NOMO-1 treated with dmso at 0.1 percent for 144 hours (cell line): ENCODE measurements around the gene GRB7.
"Not testable (repeated sequence)": the region's sequence is repeated elsewhere in the genome, so short reads cannot be mapped to it uniquely, and the experiment has no call there.

Experiments
- DNase-seq: peaks from one replicate; lab custom pipeline; 2025; ENCODE audit not compliant: unreplicated experiment; lab: John Stamatoyannopoulos, UW

Gene GRB7

GRCh38 chr17:39737760-39738567, at the start of gene GRB7:
GRB7 (plus strand) TSS chr17:39737938; CDS start chr17:39742302, 4,364 bp downstream.
- DNase-seq = no peak

DNA sequence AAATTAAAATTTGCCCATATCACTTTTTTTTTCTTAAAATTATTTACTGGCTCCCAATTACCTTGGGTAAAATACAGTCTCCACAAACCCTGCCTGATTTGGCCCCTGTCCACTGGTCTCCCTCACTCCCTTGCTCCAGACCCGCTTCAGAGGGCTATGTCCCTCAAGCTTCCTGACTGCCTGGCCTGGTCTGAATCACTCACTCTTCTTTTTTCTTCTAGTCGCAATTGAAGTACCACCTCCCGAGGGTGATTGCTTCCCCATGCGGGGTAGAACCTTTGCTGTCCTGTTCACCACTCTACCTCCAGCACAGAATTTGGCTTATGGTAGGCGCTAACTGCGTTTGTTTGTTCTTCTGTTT, 49.3 kb upstream of the GRB7 start:
- DNase-seq = no peak

- no peak for DNase-seq
Observed at GRCh38 chr17:39688945-39689344, 48.8 kb upstream of the GRB7 start.

- no peak for DNase-seq
Observed at GRCh38 chr17:39694593-39694992, 43.1 kb upstream of the GRB7 start.

DNA sequence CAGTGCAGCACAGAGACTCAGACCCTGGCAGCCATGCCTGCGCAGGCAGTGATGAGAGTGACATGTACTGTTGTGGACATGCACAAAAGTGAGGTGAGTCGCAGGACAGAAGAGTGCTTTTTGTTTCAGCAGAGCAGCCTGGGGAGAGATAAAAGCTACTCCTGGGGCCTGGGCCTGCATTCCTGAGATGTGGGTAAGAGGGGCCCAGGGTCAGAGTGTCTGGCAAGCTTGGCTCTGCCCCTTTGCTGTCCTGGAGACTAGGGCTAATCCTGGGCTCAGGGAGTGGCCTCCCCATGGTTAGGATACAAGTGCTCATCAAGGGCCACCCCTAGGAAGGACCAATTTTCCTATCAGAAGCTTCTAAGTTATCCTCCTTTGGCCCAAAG, 42.7 kb upstream of the GRB7 start:
- no peak for DNase-seq

DNA sequence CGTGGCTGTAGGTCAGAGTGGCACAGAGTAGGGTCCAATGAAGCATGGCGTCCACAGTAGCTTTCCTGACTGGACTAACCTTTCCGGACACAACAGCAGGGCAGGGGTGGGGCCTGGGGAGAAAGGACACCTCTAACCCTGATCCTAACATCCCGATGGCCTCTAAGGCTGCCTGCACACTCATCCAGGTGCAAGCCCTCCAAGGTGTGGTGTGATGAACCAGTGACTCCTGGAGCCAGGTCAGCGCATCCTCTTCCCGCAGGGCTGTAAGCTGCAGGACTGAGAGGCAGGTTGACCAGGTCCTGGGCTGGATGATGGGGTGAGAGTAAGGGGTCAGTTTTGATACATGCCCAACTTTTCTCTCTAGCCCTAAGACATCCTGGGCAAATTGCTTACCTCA, 41.0 kb upstream of the GRB7 start:
- DNase-seq = no peak

DNA sequence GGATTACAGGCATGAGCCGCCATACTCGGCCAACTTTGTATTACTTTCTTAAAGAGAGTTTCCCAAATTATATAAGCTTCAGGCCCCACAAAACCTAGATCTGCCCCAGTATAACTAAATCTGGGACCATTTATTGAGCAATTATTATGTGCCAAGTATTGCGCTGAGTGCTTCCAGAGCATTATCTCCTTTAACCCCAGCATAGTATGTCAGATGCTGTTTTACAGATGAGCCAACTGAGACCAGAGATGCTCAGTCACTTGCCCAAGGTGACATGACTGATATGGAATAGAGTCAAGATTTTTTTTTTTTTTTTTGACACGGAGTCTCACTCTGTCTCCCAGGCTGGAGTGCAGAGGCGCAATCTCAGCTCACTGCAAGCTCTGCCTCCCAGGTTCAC, 39.8 kb upstream of the GRB7 start:
- DNase-seq = no peak

DNA sequence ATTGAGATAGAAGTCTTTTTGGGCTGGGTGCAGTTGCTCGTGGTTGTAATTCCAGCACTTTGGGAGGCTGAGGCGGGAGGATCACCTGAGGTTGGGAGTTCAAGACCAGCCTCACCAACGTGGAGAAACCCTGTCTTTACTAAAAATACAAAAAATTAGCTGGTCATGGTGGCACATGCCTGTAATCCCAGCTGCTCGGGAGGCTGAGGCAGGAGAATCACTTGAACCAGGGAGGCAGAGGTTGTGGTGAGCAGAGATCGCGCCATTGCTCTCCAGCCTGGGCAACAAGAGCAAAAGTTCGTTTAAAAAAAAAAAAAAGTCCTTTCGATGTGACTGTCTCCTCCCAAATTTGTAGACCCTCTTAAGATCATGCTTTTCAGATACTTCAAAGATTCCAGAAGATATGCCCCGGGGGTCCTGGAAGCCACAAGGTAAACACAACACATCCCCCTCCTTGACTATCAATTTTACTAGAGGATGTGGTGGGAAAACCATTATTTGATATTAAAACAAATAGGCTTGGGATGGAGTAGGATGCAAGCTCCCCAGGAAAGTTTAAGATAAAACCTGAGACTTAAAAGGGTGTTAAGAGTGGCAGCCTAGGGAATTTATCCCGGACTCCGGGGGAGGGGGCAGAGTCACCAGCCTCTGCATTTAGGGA, 38.5 kb upstream of the GRB7 start:
- not testable (repeated sequence) for DNase-seq

DNA sequence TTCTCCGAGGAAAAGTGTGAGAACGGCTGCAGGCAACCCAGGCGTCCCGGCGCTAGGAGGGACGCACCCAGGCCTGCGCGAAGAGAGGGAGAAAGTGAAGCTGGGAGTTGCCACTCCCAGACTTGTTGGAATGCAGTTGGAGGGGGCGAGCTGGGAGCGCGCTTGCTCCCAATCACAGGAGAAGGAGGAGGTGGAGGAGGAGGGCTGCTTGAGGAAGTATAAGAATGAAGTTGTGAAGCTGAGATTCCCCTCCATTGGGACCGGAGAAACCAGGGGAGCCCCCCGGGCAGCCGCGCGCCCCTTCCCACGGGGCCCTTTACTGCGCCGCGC, 38.0 kb upstream of the GRB7 start, which contains the start of gene ERBB2:
Gene ERBB2 (plus strand): TSS at position 247 of the 330 bp plus-strand sequence. CDS start 175 bp downstream, outside the sequence.
- no peak for DNase-seq

DNA sequence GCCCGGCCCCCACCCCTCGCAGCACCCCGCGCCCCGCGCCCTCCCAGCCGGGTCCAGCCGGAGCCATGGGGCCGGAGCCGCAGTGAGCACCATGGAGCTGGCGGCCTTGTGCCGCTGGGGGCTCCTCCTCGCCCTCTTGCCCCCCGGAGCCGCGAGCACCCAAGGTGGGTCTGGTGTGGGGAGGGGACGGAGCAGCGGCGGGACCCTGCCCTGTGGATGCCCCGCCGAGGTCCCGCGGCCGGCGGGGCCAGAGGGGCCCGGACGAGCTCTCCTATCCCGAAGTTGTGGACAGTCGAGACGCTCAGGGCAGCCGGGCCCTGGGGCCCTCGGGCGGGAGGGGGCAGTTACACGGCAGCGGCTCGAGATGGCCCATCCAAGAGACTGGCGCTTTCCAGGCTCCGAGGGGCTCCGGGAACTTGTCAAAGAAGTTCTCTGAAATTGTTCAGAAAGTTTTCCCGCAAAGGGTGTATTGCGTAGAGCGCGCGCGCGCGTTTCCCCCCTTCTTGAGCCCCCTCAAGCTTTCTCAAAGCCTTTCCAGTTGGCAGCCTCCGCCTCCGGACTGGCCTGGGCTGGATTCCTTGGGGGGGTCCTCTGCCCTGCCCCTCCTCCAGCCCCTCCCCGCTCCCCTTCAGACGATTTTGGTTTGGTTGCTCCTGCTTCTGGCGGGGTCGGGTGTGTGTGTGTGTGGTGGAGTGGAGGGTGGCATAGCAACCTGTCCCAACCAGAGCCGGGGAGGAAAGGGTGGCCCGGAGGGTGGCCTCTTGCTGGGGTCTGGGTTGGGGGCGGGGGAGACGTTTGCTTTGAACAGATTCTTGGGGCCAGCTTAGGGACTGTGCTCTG, 37.4 kb upstream of the GRB7 start:
- no peak for DNase-seq

- DNase-seq = no peak
Observed at GRCh38 chr17:39701012-39701783, 36.5 kb upstream of the GRB7 start.

DNA sequence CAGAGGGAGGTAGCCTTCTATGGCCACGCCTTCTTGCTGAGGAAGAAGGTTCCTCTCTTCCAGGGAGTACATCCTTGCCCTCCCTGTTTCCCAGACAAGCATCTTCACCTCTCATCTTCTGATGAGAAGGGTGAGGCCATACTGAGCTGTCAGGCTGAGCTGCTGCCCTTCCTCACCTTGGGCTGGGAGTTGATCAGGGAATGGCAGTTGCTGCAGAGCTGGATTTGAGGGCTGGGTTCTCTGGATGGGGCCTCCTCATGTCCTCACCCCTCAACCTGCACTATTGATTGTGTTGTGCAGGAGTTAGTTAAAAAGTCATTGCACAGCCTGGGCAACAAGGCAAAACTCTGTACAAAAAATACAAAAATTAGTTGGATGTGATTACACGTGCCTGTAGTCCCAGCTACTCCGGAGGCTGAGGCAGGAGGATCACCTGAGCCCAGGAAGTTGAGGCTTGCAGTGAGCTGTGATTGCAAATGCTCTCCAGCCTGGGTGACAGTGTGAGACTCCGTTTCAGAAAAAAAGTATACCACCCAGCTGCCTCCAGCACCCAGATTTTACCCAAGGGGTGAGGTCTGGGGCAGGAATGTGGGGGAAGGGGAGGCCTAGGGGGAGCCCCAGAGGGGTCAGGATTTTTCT, 35.8 kb upstream of the GRB7 start:
- no peak for DNase-seq

- no peak for DNase-seq
Observed at GRCh38 chr17:39702901-39703893, 34.5 kb upstream of the GRB7 start.

DNA sequence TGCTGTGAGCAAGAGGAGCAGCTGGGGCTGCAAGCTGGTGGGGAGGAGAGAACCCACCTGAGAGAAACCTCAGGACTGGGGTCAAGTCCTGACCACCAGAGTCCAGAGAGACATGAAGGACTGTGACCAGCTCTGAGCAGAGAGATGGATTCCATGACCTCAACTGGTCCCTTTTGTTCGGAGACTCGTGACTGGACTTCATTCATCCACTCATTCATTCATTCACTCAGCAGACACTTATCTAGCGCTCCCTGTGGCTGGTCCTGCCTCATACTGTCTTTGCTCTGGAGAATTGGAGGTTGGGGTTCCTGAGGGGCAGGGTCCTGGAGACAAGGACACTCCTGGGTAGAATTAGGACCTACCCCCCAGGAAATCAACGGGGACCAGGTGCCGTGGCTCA, 33.8 kb upstream of the GRB7 start:
- DNase-seq = no peak

DNA sequence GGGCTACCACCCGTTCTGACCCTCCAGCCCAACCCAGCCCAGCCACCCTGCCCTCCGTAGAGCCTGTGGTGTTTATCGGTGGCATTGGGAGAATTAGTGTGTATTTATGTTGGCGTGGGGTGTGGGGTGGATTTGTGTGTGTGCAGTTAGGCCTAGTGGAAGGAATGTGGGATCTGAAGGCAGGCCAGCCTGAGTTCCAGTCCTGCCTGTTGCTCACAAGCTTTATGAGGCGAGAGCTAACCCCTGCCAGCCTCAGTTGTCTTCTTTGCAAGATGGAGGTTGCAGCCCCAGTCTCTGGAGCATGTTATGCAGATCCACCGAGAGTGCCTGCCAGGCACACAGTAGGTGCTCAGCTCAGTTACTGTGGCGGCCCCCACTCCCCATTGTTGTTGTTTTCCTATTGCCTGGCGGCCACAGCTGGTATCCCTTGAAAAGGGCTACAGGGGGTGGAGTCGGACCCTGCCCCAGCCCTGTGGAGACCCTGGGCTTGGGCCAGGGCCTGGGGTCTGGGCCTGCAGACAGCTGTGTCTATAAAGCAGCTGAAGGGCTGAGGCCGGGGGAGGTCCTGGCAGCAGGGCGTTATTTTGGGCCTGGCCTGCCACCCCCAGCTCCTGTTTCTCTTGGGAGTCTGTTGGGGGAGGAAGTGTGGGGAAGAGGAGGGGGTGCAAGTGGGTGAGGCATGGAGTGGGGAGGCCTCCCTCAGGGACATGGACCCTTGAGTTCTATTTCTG, 32.8 kb upstream of the GRB7 start:
- DNase-seq = no peak

- no peak for DNase-seq
Observed at GRCh38 chr17:39705786-39706348, 31.9 kb upstream of the GRB7 start.

- DNase-seq = no peak
Observed at GRCh38 chr17:39706383-39706782, 31.4 kb upstream of the GRB7 start.

GRCh38 chr17:39706921-39707337, 30.8 kb upstream of the GRB7 start:
- DNase-seq = no peak
